Naive thymus-derived CD4-positive, alpha-beta T cell (primary cell): Measurements from ENCODE around the gene C8G. TPM values are rescaled to one million over a fixed set of nuclear protein-coding genes. Genes with fewer than 3 reads are reported as not detected.

Experiments used
- ATAC-seq: fragments of 150-1000 bp; cut with Tn5 transposase; 2 replicates; pipeline ENCODE4 v1.10.0; 2021; ENCODE audit warnings: mild to moderate bottlenecking, moderate library complexity
- CTCF ChIA-PET: fragments of 350-600 bp; sonication (Branson Sonifier 250); formaldehyde crosslinking; loops from one replicate; lab custom pipeline; 2021; ENCODE audit warnings: antibody characterized with exemption; lab: Charles Lee
- POLR2A ChIA-PET: fragments of 350-600 bp; sonication (Branson Sonifier 250); formaldehyde crosslinking; loops from one replicate; lab custom pipeline; 2021; ENCODE audit warnings: antibody characterized with exemption, inconsistent platforms; lab: Charles Lee
- DNase-seq, 9 donors: peaks; one replicate each; pipeline versions ENCODE4 v3.0.0 to v3.0.0-alpha.2; 2020 to 2022; ENCODE audit warnings: mixed read lengths in 1 of 9
- H3K27ac ChIP-seq: one replicate; pipeline ENCODE4 v1.7.0; 2013; ENCODE audit warnings: mild to moderate bottlenecking, low read depth, low read length, moderate library complexity
- H3K27me3 ChIP-seq, 2 donors: one replicate each; pipeline ENCODE4 v1.7.0; 2013; ENCODE audit warnings: low read length in 2 of 2, mild to moderate bottlenecking in 2 of 2, moderate library complexity in 2 of 2; ENCODE audit not compliant: control insufficient read depth in 2 of 2, insufficient read depth in 2 of 2
- H3K36me3 ChIP-seq, 3 experiments: 1 replicate in 2 of 3; 2 replicates in 1 of 3; pipeline ENCODE4 v1.7.0; 2013; ENCODE audit warnings: low read length in 3 of 3, mild to moderate bottlenecking in 3 of 3, moderate library complexity in 1 of 3; ENCODE audit not compliant: insufficient read depth in 3 of 3, control insufficient read depth in 2 of 3
- H3K4me1 ChIP-seq, 2 donors: one replicate each; pipeline ENCODE4 v1.7.0; 2013; ENCODE audit warnings: low read length in 2 of 2, mild to moderate bottlenecking in 2 of 2, moderate library complexity in 1 of 2; ENCODE audit not compliant: control insufficient read depth in 2 of 2, insufficient read depth in 2 of 2
- H3K4me3 ChIP-seq: 2 replicates; pipeline ENCODE4 v1.7.0; 2013; ENCODE audit warnings: mild to moderate bottlenecking, low read length
- H3K9me3 ChIP-seq, 3 experiments: 1 replicate in 2 of 3; 2 replicates in 1 of 3; pipeline ENCODE4 v1.7.0; 2013; ENCODE audit warnings: low read length in 3 of 3; ENCODE audit not compliant: control insufficient read depth in 2 of 3
- H3K27ac Mint-ChIP-seq, 9 donors: one replicate each; pipeline ENCODE4 v1.8.0; 2020 to 2022; ENCODE audit warnings: mixed read lengths in 9 of 9, mild to moderate bottlenecking in 8 of 9, moderate library complexity in 5 of 9, inconsistent platforms in 2 of 9
- H3K27me3 Mint-ChIP-seq, 5 donors: one replicate each; pipeline ENCODE4 v1.8.0; 2021 to 2022; ENCODE audit warnings: mixed read lengths in 5 of 5, mild to moderate bottlenecking in 1 of 5
- H3K36me3 Mint-ChIP-seq, 5 donors: one replicate each; pipeline ENCODE4 v1.8.0; 2020 to 2022; ENCODE audit warnings: mixed read lengths in 5 of 5, mild to moderate bottlenecking in 3 of 5, inconsistent platforms in 1 of 5
- H3K4me1 Mint-ChIP-seq, 7 donors: one replicate each; pipeline ENCODE4 v1.8.0; 2020 to 2022; ENCODE audit warnings: mixed read lengths in 7 of 7, mild to moderate bottlenecking in 3 of 7, inconsistent platforms in 1 of 7
- H3K4me3 Mint-ChIP-seq, 10 donors: one replicate each; pipeline ENCODE4 v1.8.0; 2020 to 2022; ENCODE audit warnings: mild to moderate bottlenecking in 10 of 10, mixed read lengths in 10 of 10, moderate library complexity in 6 of 10, inconsistent platforms in 2 of 10
- H3K9me3 Mint-ChIP-seq, 11 donors: one replicate each; pipeline ENCODE4 v1.8.0; 2020 to 2022; ENCODE audit warnings: mixed read lengths in 11 of 11, mild to moderate bottlenecking in 4 of 11, inconsistent platforms in 1 of 11, moderate library complexity in 1 of 11
- intact Hi-C, 2 donors: fragments of 100-400 bp; cut with micrococcal nuclease; formaldehyde crosslinking; loops; one replicate each; pipeline ENCODE4 v1.15.1; 2023
- polyA plus RNA-seq, 2 donors: library from polyadenylated mRNA; unstranded; fragments of 300-500 nt; fragmentation: Illumina TruSeq; gene quantifications; one replicate each; pipeline ENCODE4 v1.2.3, GENCODE V29; 2021
- total RNA-seq, 6 experiments: library from RNA in 5 of 6; stranded (reverse) in 5 of 6; gene quantifications; 1 replicate in 5 of 6; 2 replicates in 1 of 6; pipeline ENCODE4 v1.2.3 and lab custom pipeline; 2021 to 2026

Gene C8G
- total and polyA plus RNA-seq, 7 experiments from 2014 or later = 0.77 to 3.6 (median 1.4) TPM; not detected in 2

GRCh38 chr9:136958473-136958872 is 13.4 kb downstream of the C8G start:
- no peak overlapping the region for H3K4me3 ChIP-seq
- DNase-seq (no peak), ATAC-seq (no peak)
- no peak overlapping the region for H3K27ac ChIP-seq
- H3K9me3 ChIP-seq = no peaks in the 10 kb centered on the region
- H3K27me3 ChIP-seq = no peaks in the 10 kb centered on the region
- ChIA-PET POLR2A (interaction anchor here (0.9 to 1.1 kb wide), 2 partner anchors 10 to 151 kb away, joined by 3 to 4 read pairs; no protein-coding TSS in a partner anchor), CTCF (no interaction called here)
- intact Hi-C loops = no loop called here
- H3K9me3 Mint-ChIP-seq = peaks cover 0 to 7% (median 0%) of the 10 kb centered on the region in 11 donors
- H3K4me1 ChIP-seq = peaks cover 0 to 48% of the 10 kb centered on the region in 2 donors
- no peak overlapping the region for H3K4me3 Mint-ChIP-seq
- H3K36me3 Mint-ChIP-seq = no peaks in the 10 kb centered on the region
- H3K4me1 Mint-ChIP-seq = peaks cover 0 to 16% (median 11%) of the 10 kb centered on the region in 7 donors
- no peak overlapping the region for H3K27ac Mint-ChIP-seq
- no peaks in the 10 kb centered on the region for H3K36me3 ChIP-seq
- no peaks in the 10 kb centered on the region for H3K27me3 Mint-ChIP-seq

- no peaks in the 10 kb centered on the region for H3K9me3 ChIP-seq
- Mint-ChIP-seq H3K27ac (no peak overlapping the region), H3K4me3 (no peak overlapping the region), H3K4me1 (peaks cover 0 to 16% (median 11%) of the 10 kb centered on the region in 7 donors), H3K27me3 (no peaks in the 10 kb centered on the region), H3K36me3 (no peaks in the 10 kb centered on the region), H3K9me3 (peaks cover 0 to 7% (median 0%) of the 10 kb centered on the region in 11 donors)
- H3K27ac ChIP-seq = no peak overlapping the region
- no peaks in the 10 kb centered on the region for H3K27me3 ChIP-seq
- intact Hi-C loops = no loop called here
- no peaks in the 10 kb centered on the region for H3K36me3 ChIP-seq
- ATAC-seq = no peak
- DNase-seq = no peak
- POLR2A ChIA-PET = interaction anchor here (0.9 to 1.1 kb wide), 3 partner anchors 8 to 152 kb away, joined by 3 to 4 read pairs (median 4); no protein-coding TSS in a partner anchor
- peaks cover 0 to 51% of the 10 kb centered on the region in 2 donors for H3K4me1 ChIP-seq
- H3K4me3 ChIP-seq = no peak overlapping the region
- CTCF ChIA-PET = no interaction called here
Observed at GRCh38 chr9:136958898-136959850, 14.1 kb downstream of the C8G start.

- POLR2A ChIA-PET = interaction anchor here (0.9 kb wide), 2 partner anchors 9 to 151 kb away, joined by 3 to 4 read pairs; no protein-coding TSS in a partner anchor
Observed at GRCh38 chr9:136960212-136960937, 15.3 kb downstream of the C8G start.

GRCh38 chr9:136960938-136961275 is 15.9 kb downstream of the C8G start:
- H3K36me3 Mint-ChIP-seq = no peaks in the 10 kb centered on the region
- no peak overlapping the region for H3K4me3 Mint-ChIP-seq
- Histone ChIP-seq H3K4me3 (no peak overlapping the region), H3K27ac (no peak overlapping the region), H3K9me3 (no peaks in the 10 kb centered on the region), H3K36me3 (no peaks in the 10 kb centered on the region), H3K27me3 (no peaks in the 10 kb centered on the region), H3K4me1 (peaks cover 7 to 66% of the 10 kb centered on the region in 2 donors)
- DNase-seq = no peak
- peaks cover 0 to 26% (median 20%) of the 10 kb centered on the region in 7 donors for H3K4me1 Mint-ChIP-seq
- no peak for ATAC-seq
- peaks cover 0 to 6% (median 0%) of the 10 kb centered on the region in 5 donors for H3K27me3 Mint-ChIP-seq
- intact Hi-C loops = no loop called here
- ChIA-PET POLR2A (no interaction called here), CTCF (no interaction called here)
- no peak overlapping the region for H3K27ac Mint-ChIP-seq
- peaks cover 0 to 7% (median 0%) of the 10 kb centered on the region in 11 donors for H3K9me3 Mint-ChIP-seq

More at GRCh38 chr9:136960212-136960937, 15.3 kb downstream of the C8G start:
- no peaks in the 10 kb centered on the region for H3K27me3 ChIP-seq
- DNase-seq = no peak
- H3K9me3 Mint-ChIP-seq = peaks cover 0 to 7% (median 0%) of the 10 kb centered on the region in 11 donors
- peak overlapping the region in 5 of 10 donors; percentile 13 to 66 (median 32) for H3K4me3 Mint-ChIP-seq
- intact Hi-C loops = no loop called here
- no peak overlapping the region for H3K27ac ChIP-seq
- H3K36me3 Mint-ChIP-seq = no peaks in the 10 kb centered on the region
- H3K27ac Mint-ChIP-seq = peak overlapping the region in 4 of 9 donors; percentile 67 to 78 (median 70)
- no peaks in the 10 kb centered on the region for H3K9me3 ChIP-seq
- H3K36me3 ChIP-seq = no peaks in the 10 kb centered on the region
- H3K27me3 Mint-ChIP-seq = peaks cover 0 to 3% (median 0%) of the 10 kb centered on the region in 5 donors
- ATAC-seq = peak; percentile 75
- peaks cover 1 to 62% of the 10 kb centered on the region in 2 donors for H3K4me1 ChIP-seq
- peaks cover 0 to 22% (median 15%) of the 10 kb centered on the region in 7 donors for H3K4me1 Mint-ChIP-seq
- H3K4me3 ChIP-seq = no peak overlapping the region
- CTCF ChIA-PET = no interaction called here

GRCh38 chr9:136961279-136962065 is 16.4 kb downstream of the C8G start:
- no peak overlapping the region for H3K4me3 ChIP-seq
- H3K9me3 Mint-ChIP-seq = peaks cover 0 to 4% (median 0%) of the 10 kb centered on the region in 11 donors
- H3K4me1 ChIP-seq = peaks cover 12 to 72% of the 10 kb centered on the region in 2 donors
- no peak overlapping the region for H3K4me3 Mint-ChIP-seq
- ATAC-seq (no peak), DNase-seq (no peak)
- H3K27ac ChIP-seq = no peak overlapping the region
- H3K36me3 ChIP-seq = no peaks in the 10 kb centered on the region
- ChIA-PET CTCF (no interaction called here), POLR2A (interaction anchor here (0.9 kb wide), 1 partner anchor 12 kb away, joined by 3 read pairs; no protein-coding TSS in a partner anchor)
- peaks cover 0 to 32% (median 25%) of the 10 kb centered on the region in 7 donors for H3K4me1 Mint-ChIP-seq
- H3K27me3 ChIP-seq = no peaks in the 10 kb centered on the region
- intact Hi-C loops = no loop called here
- H3K27ac Mint-ChIP-seq = no peak overlapping the region
- H3K36me3 Mint-ChIP-seq = no peaks in the 10 kb centered on the region
- H3K27me3 Mint-ChIP-seq = peaks cover 0 to 6% (median 0%) of the 10 kb centered on the region in 5 donors
- H3K9me3 ChIP-seq = no peaks in the 10 kb centered on the region

GRCh38 chr9:136962163-136962562 is 17.1 kb downstream of the C8G start:
- Histone ChIP-seq H3K4me1 (peaks cover 12 to 72% of the 10 kb centered on the region in 2 donors), H3K4me3 (no peak overlapping the region), H3K36me3 (no peaks in the 10 kb centered on the region), H3K27ac (no peak overlapping the region), H3K9me3 (no peaks in the 10 kb centered on the region), H3K27me3 (no peaks in the 10 kb centered on the region)
- peaks cover 0 to 6% (median 0%) of the 10 kb centered on the region in 5 donors for H3K27me3 Mint-ChIP-seq
- peaks cover 0 to 35% (median 26%) of the 10 kb centered on the region in 7 donors for H3K4me1 Mint-ChIP-seq
- POLR2A ChIA-PET = interaction anchor here (0.9 kb wide), 1 partner anchor 11 kb away, joined by 3 read pairs; no protein-coding TSS in a partner anchor
- ATAC-seq (no peak), DNase-seq (no peak)
- H3K36me3 Mint-ChIP-seq = no peaks in the 10 kb centered on the region
- H3K9me3 Mint-ChIP-seq = no peaks in the 10 kb centered on the region
- no peak overlapping the region for H3K27ac Mint-ChIP-seq
- H3K4me3 Mint-ChIP-seq = no peak overlapping the region
- CTCF ChIA-PET = interaction anchor here (0.6 kb wide), 1 partner anchor 59 kb away, joined by 3 read pairs; no protein-coding TSS in a partner anchor
- intact Hi-C loops = no loop called here
